K562 treated with DMSO at 1 percent for 48 hours (cell line): Measurements from ENCODE around the gene EYA3. TPM values are rescaled to one million over a fixed set of nuclear protein-coding genes. Genes with fewer than 3 reads are reported as not detected.

Experiments used
- total RNA-seq: library from RNA; unstranded; fragments of 300-600 nt; gene quantifications from 2 replicates; pipeline ENCODE4 v1.2.3, GENCODE V29; 2022; ENCODE audit warnings: low replicate concordance; ENCODE audit errors: extremely low read depth

EYA3 gene
- total RNA-seq: not detected in 2 replicates

DNA sequence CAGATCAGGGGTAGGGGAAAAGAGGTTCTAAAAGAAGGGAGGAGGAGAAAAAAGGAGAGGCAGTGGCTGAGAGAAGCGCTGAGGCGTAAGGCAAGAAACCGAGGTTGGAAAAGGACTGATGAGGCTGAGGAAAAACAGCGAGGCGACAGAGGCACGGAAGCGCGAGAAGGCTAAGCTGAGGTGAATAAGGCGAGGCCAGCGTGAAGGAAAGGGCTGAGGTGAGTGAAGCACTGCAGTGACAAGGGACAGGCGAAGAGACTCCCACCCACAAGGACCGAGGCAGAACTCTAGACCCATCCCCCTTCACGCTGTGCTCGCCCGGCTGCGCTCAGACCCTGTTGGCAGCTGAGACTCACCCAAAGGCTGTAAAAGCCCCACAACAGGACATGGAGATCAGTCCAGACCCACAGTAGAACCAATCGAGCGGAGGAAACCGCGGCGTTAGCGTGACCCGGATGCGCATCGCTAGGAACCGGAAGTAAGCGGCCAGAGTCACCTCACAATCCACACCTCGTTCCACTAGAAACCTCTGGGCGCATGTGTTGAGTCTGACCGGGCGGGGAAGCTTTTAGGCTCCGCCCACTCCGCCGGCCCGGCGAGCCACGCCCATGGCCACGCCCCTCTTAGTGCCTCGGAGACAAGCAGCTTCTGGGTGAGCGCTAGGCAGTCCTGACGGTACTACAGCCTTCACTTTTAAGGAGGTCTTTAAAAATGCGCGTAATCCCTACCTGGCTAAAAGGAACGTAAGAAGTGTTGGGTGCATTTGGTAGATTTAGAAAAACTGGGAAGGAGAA lies at the start of gene EYA3:
TSS of gene EYA3 (minus strand) at position 443 of the 794 bp plus-strand sequence. CDS start 30,584 bp downstream, outside the sequence.

DNA sequence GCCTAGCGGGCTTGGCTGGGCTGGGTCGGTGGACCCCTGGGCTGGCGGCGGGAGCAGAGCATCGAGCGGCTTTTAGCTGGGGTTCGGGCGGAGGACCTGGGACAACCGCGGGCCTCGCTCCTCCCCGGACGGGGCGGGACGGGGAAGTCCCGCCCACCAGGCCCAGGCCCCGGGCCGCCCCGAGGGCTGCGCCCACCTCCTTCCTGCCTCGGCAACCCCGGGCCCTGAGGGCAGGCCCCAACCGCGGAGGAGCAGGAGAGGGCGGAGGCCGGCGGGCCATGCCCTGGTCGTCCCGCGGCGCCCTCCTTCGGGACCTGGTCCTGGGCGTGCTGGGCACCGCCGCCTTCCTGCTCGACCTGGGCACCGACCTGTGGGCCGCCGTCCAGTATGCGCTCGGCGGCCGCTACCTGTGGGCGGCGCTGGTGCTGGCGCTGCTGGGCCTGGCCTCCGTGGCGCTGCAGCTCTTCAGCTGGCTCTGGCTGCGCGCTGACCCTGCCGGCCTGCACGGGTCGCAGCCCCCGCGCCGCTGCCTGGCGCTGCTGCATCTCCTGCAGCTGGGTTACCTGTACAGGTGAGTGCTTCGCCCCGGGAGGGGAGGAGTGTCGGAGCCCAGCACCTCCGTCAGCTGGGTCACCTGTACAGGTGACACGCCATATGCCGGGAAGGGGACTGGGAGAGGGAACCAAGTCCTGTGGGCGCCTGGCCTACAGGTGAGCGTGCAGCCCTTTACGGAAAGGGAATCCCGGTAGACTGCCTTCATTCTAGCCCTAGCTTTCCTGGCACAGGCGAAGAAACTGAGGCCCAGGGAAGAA lies 128.4 kb downstream of the EYA3 start, which contains the start of gene XKR8:
TSS of gene XKR8 (plus strand) at position 182 of the 812 bp plus-strand sequence. CDS start at position 279, 97 bp downstream.

GRCh38 chr1:27934818-27935549 lies 153.4 kb downstream of the EYA3 start, which contains the start of gene SMPDL3B:
TSS of gene SMPDL3B (plus strand) at chr1:27935000. CDS start at chr1:27935184, 184 bp downstream.

Other genes starting within 250 kb of the EYA3 start
- gene THEMIS2, start 216.1 kb downstream of the EYA3 start, total RNA-seq: not detected in 2 replicates
- not detected in 2 replicates for gene RPA2, start 174.0 kb downstream of the EYA3 start, total RNA-seq
- gene SMPDL3B, start 153.6 kb downstream of the EYA3 start, total RNA-seq: not detected in 2 replicates
- gene XKR8, start 128.6 kb downstream of the EYA3 start, total RNA-seq: not detected in 2 replicates
- gene PTAFR, start 88.1 kb upstream of the EYA3 start, total RNA-seq: not detected in 2 replicates
- gene DNAJC8, start 144.4 kb upstream of the EYA3 start, total RNA-seq: 235 TPM in 1 of 2 replicates, not detected in the other
- 2,135 TPM in 1 of 2 replicates, not detected in the other for gene ATP5IF1, start 147.5 kb upstream of the EYA3 start, total RNA-seq
- gene SESN2, start 170.9 kb upstream of the EYA3 start, total RNA-seq: 274 TPM in 1 of 2 replicates, not detected in the other
- gene MED18, start 240.4 kb upstream of the EYA3 start, total RNA-seq: not detected in 2 replicates